Pulmonary artery endothelial cell (primary cell): ENCODE measurements around the gene KIF1B. TPM values are rescaled to one million over a fixed set of nuclear protein-coding genes. Genes with fewer than 3 reads are reported as not detected.
"Not testable (repeated sequence)": the region's sequence is repeated elsewhere in the genome, so short reads cannot be mapped to it uniquely, and the experiment has no call there.

Experiments
- DNase-seq: peaks from one replicate; pipeline ENCODE4 v3.0.0-alpha.2; 2011; ENCODE audit warnings: low read depth, low spot score
- total RNA-seq: library from RNA; depleted of rRNA; stranded (reverse); fragments of >200 nt; gene quantifications from 2 replicates; pipeline ENCODE4 v1.2.3, GENCODE V29; 2014

KIF1B gene
- total RNA-seq, 1 donor from 2014 or later = 28.0 TPM

DNA sequence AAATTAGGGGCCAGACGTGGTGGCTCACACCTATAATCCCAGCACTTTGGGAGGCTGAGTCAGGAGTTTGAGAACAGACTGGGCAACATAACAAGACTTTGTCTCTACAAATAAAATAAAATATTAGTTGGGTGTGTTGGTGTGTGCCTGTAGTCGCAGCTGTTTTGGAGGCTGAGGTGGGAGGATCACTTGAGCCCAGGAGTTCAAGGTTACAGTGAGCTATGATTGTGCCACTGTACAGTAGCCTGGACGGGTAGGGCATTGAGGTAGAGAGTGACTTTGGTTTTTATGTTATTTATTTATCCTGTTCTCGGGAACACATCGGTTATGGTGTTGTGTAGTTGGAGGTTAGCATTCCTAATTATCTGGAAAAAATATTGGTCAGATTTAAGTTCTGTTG is 19.5 kb downstream of the KIF1B start:
- DNase-seq = no peak

DNA sequence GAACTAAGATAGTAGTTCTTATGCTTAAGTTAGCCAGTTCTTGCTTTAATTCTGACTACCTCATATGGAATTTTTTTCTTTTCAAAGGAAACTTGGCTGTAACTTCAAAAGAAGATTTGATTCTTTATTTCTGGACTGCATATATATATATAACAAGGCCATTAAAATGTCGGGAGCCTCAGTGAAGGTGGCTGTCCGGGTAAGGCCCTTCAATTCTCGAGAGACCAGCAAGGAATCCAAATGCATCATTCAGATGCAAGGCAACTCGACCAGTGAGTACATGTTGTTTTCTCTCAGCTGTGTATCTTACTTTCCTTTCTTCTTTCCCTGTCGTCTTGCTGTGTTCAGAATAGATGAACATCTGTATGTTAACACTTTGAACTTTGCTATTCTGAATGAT is 21.8 kb downstream of the KIF1B start:
- DNase-seq = no peak

DNA sequence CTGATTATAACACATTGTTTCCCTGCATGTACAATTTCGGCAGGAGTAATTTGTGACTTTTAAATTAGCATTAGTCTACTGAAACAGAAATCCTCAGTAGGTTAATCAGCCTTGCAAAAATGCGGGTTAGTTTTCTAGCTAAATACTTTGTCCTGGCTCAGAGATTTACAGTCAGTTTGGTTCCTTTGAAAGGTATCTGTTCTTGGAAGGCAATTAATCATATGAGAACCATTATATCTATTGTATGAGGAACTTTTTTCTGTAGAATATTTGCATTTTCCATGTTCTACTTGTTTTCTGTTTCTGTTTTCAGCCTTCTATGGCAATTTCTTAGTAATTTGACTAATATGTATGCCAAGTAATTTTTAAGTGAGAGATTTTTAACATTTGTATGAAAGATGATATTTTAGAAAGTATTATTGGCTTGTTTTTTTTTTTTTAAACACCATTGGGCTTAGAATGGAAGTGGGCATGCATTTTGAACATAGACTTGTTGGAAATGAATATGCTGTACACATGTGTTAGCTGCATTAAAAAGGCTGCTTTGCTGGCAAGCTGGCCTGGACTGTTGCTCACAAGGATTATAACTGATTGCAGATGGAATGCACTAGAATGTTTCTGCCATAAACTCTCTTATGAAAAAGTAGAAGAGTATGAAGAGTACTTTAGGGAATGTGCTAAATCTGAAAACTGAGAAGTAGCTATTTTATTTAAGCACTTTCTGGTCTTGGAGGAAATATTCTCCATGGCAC is 26.2 kb downstream of the KIF1B start:
- no peak for DNase-seq

DNA sequence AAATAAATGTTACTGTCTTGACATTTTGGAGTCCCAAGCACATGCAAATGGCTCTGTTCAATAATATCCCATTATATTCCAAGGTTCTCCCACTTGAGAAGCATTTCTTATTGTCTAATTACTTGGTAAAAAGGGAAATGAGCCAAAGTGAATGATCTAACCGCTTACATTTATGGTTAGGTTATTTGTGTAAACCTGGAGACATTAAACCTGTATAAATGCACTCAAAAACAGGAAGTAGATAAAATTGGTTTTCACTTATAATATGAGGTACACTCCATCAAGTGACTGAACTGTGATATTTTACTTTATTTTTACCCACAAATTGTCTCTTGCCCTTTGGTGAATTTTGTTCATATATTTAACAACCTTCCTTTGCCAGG is 26.8 kb downstream of the KIF1B start:
- no peak for DNase-seq

DNA sequence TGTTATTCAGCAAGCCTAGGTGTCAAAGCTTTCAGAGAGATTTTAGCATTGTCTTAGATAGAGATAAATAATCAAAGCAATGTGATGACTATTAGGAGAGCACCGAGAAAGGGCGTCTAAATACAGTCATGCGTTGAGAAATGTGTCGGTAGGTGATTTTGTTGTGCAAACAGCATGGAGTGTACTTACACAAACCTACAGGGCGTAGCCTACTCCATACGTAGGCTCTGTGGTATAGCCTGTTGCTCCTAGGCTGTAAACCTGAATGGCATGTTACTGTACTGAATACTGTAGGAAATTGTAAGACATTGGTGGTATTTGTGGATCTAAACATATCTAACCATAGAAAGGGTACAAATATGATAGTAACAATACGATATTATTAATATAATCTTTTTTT is 31.8 kb downstream of the KIF1B start:
- DNase-seq = no peak

DNA sequence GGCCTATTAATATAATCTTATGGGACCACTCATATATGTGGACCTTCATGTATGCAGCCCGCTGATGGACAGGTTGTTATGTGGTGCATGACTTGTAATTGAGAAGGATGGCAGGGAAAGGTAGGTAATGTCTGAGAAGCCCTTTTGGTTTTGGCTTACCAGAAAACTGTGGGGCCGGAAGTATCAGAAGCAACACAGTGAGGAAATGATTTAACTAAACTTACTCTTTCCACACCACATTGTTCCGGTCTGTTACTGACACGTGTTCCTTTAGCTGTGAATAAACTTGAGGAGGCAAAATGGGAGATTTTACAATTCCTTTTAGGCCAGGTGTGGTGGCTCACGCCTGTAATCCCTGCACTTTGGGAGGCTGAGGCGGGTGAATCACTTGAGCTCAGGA is 32.4 kb downstream of the KIF1B start:
- DNase-seq = no peak

DNA sequence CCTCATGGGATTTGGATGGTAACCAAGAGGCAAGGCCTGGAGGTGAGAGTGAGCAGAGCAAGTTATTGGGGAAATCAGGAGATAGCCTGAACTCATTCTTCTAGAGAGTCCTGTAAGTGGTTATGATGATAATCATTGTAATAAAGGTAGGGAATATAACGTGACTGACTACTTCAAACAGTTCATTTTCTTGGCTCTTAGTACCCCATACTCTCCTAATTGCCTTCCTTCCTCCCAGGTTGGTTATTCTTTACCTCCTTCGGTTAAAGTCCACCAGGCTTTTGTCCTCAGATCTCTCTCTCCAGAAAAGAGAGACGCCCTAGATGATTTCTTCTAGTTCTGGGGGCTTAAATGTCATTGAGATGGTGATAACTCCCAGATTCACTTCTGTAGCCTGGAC is 35.3 kb downstream of the KIF1B start:
- DNase-seq = no peak

DNA sequence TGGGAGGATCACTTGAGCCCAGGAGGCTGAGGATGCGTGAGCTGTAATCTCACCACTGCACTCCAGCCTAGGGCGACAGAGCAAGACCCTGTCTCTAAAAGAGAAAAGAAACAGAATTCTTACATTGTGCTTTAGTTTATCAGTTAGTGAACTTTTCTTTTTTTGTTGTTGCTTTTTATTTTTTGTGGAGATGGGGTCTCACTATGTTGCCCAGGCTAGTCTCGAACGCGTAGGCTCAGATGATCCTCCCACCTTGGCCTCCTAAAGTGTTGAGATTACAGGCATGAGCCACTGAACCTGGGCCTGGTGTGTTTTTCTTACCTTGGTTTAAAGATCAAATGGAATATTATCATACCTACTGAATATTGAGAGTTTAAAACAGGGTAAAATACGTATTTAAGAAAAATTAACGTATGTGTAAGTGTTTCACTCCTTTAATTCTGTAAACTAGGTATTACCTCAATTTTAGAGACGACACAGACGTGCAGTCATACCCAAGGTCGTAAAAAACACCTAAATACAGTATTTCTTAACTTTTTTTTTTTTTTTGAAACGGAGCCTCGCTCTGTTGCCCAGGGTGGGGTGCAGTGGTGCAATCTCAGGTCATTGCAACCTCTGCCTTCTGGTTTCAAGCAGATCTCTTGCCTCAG is 39.6 kb downstream of the KIF1B start:
- DNase-seq = no peak

DNA sequence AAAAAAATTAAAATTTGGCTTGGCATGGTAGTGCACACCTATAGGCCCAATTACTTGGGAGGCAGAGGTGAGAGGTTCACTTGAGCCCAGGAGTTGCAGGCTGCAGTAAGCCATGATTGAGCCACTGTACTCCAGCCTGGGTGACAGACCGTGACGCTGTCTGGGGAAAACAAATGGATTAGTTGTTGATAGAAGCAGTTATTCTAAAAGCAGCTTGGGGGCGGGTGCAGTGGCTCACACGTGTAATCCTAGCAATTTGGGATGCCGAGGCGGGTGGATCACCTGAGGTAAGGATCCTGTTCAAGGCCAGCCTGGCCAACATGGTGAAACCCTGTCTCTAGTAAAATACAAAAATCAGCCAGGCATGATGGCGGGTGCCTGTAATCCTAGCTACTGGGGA is 40.3 kb downstream of the KIF1B start:
- DNase-seq = no peak

DNA sequence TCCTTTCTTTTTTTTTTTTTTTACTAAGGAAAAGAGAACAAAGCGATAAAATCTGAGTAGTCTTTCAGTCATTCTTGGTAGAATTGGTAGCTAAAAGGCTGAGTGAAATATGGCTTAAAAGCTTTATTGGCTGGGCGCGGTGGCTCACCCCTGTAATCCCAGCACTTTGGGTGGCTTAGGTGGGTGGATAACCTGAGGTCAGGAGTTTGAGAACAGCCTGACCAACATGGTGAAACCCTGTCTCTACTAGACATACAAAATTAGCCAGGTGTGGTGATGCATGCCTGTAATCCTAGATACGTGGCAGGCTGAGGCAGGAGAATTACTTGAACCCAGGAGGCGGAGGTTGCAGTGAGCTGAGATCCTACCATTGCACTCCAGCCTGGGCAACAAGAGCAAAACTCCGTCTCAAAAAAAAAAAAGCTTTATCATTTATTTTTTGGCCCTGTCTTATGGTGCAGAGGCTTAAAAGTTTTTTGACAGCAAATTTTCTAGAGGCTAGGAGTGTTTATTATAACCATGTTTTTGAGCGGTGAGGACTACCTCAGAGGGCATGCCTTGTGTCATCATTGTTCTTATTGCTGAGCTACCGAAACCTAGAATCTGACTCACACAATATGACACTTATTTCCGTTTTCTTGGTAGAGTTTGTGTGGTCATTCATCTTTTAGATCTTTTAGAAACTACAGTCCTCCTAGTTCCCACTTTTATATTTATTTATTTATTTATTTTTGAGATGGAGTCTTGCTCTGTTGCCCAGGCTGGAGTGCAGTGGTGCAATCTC is 41.1 kb downstream of the KIF1B start:
- DNase-seq = not testable (repeated sequence)

DNA sequence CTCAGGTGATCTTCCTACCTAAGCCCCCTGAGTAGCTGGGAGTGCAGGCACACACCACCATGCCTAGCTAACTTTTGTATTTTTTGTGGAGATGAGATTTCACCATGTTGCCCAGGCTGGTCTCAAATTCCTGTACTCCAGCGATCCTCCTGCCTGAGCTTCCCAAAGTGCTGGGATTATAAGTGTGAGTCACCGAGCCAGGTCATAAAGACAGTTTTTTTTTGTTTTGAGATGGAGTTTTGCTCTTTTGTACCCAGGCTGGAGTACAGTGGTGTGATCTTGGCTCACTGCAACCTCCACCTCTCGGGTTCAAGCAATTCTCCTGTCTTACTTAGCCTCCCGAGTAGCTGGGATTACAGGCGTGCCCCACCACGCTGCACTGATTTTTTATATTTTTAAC is 42.1 kb downstream of the KIF1B start:
- DNase-seq = no peak

DNA sequence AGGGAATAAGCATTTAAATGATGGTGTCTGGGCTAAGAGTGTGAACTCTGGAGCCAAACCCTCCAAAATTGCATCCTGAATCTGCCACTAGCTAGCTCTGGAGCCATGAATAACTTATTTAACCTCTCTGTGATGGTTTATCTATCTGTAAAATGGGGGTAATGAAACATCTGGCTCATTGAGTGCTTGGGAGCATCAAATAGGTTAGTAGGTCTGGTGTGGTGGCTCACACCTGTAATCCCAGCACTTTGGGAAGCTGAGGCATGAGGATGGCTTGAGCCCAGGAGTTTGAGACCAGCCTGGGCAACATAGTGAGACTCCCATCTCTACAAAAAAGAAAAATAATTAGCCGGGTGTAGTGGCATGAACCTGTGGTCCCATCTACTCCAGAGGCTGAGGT is 42.8 kb downstream of the KIF1B start:
- DNase-seq = no peak

DNA sequence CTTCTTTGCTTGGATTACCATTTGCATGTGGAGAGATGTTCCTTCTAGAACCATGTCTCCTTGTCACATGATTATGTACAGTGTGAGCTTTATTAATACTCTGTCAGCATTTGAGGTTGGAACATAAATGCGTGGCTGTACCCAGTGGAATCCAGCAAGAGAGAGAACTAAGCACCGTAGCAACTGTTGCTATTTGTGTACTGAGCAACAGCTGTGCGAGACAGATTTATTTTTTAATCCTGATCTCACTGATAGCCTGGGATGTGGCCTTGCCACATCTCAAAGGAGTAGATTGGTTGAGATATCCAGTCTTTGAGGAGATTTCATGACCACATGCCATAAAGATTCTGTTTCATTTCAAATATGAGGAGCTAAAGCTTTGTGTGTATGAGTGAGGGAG is 43.4 kb downstream of the KIF1B start:
- DNase-seq = peak; percentile 19

DNA sequence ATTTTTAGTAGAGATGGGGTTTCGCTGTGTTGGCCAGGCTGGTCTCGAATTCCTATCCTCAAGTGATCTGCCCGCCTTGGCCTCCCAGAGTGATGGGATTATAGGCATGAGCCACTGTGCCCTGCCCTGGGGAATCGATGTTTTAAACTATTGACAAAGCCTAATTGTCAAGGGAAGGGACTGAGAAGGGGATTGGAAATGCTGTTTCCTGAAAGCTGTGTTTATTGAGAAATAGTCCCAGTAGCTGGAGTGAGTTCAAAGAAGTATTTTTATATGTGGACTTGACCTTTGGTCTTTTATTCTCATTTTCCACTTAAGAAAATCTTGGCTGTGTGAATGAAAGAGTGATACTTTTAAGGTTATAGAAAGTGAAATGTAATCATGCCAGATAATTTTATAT is 47.5 kb downstream of the KIF1B start:
- DNase-seq = no peak

DNA sequence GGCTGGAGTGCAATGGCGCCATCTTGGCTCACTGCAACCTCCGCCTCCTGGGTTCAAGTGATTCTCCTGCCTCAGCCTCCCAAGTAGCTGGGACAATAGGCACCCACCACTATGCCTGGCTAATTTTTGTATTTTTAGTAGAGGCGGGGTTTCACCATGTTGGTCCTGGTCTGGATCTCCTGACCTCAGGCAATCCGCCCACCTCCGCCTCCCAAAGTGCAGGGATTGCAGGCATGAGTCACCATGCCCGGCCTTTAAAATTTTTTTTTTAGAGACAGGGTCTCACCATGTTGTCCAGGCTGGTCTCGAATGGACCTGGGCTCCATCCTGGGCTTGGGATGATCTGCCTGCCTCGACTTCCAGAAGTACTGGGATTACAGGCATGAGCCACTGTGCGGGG is 49.2 kb downstream of the KIF1B start:
- not testable (repeated sequence) for DNase-seq

DNA sequence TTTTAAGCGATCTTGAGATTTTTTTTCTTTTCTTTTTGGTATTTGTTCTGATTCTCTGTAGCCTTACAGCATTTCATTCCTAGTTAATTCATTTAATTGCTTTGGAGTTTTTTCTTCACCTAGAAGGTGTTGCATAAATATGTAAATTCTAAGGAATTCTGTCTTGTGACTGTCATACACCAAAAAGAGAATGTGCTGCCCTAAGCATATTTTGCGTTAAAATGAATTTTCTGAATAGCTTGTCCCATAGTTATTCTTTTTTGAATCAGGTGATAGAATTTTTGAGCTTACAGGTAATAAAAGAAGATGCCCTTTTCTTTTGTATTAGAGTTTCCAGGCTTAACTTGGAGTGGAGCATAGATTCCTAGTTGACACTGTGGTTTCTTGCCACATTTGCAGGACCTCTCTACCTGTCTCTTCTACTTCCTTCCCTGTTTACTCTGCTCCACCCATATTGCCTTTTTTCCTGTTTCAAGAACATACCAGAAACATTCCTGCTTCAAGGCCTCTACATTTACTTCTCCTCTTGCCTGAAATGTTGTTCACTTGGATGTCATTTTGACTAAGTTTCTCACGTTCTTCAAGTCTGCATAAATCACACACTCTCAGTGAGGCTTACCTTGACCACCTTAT is 53.2 kb downstream of the KIF1B start:
- DNase-seq = no peak

DNA sequence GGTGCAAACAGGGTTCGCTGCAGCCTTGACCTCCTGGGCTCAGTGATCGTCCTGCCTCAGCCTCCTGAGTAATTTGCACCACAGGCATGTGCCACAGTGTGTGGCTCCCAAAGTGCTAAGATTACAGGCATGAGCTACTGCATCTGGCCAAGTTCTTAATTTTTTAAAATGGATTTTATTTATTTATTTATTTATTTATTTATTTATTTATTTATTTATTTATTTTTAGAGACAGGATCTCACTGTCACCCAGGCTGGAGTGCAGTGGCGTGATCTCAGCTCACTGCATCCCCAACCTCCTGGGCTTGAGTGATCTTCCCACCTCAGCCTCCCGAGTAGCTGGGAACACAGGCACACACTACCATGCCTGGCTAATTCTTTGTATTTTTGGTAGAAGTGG is 54.7 kb downstream of the KIF1B start:
- DNase-seq = no peak

DNA sequence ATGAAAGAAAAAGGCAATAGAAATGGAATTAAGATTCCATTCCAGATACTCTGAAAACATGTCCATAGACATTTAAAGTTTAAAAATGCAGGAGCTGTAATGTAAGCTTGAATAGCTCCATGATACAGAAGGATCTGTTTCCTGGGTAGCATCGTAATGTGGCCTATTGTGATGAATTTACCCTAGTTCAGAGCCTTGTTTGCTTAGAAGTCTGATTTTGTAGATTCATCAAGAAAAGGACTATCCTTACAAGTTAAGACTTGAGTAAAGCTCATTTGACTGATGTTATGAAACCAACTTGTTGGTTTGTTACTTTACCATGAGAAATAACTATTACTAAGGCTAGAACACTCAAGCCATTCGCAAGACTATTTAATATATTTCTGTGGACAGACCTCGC is 55.5 kb downstream of the KIF1B start:
- no peak for DNase-seq

DNA sequence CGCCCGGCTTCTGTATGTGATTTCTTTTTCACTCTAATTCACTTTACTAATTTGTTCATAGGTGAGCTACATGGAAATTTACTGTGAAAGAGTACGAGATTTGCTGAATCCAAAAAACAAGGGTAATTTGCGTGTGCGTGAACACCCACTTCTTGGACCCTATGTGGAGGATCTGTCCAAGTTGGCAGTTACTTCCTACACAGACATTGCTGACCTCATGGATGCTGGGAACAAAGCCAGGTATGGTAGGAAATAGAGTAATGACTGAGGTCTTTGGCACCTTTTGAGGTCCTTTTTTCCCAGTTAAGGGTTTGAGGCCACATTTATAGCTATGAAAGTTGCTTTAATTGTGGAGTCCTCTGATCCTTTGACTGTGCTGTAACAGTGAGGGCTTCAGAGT is 56.9 kb downstream of the KIF1B start:
- DNase-seq = no peak

DNA sequence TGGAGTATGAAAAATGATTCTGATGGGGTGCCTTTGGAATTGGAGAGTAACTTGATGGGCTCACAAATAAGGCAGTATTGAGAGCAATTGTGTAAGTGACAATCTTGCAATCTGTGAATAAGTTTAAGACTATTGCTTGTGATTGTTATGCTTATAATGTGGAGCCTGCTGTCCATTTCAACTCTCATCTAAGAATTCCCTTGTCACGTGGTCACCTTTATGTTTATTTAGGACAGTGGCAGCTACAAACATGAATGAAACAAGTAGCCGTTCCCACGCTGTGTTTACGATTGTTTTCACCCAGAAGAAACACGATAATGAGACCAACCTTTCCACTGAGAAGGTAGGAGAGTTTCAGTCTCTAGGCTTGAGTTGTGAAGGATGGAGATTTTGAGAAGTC is 57.6 kb downstream of the KIF1B start:
- DNase-seq = no peak

DNA sequence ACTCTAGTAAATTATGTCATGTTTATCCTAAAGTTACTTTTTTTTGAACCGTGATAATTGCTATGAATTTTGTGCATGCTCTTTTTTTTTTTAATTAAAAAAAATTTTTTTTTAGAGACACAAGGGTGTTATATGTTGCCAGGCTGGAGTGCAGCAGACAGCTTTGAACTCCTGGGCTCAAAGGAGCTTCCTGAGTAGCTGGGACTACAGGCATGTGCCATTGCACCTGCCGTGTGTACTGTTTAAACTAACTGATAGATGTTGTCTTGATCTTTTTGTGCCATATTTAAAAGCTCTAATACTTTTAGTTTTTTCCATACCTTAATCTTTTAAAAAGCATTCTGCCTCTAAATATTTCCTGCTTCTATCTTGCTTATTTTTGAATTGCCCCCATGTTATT is 60.7 kb downstream of the KIF1B start:
- no peak for DNase-seq

DNA sequence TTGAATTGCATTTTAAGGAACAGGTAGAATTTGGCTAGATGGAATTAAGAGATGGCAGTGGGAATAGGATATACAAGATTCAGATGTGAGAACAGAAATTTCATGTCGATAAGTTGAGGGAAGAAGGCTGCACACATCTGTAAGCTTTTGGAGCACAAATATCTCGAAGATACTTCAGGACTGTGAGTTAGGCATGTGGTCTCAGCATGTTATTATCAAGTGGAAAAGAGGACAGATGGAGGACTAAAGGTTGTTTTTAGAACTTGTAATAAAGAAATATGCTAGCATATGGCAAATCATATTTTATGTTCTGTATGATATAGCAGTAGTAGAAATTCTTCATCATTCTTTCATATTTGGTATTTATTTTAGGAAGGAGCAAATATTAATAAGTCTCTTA is 61.5 kb downstream of the KIF1B start:
- DNase-seq = no peak
